A673 (cell line): ENCODE data around the gene SOBP.

Source experiments
- EZH2 ChIP-seq: fragments of 200-600 bp; sonication (generic); IDR thresholded peaks from 2 replicates; pipeline ENCODE4 v1.6.1; 2017; ENCODE audit warnings: borderline replicate concordance, low read depth, mild to moderate bottlenecking, mixed read lengths, antibody characterized with exemption, low read length; ENCODE audit not compliant: poor library complexity, severe bottlenecking
- TF ChIP-seq, protein P1 (sequence below): fragments of 300-800, 200-600 bp; sonication (generic); conservative IDR thresholded peaks from 2 replicates; pipeline ENCODE4 v1.5.1; 2017; ENCODE audit warnings: low read depth, mild to moderate bottlenecking, antibody characterized with exemption, low read length, moderate library complexity, mixed read lengths

- TF ChIP-seq, protein P1, sequence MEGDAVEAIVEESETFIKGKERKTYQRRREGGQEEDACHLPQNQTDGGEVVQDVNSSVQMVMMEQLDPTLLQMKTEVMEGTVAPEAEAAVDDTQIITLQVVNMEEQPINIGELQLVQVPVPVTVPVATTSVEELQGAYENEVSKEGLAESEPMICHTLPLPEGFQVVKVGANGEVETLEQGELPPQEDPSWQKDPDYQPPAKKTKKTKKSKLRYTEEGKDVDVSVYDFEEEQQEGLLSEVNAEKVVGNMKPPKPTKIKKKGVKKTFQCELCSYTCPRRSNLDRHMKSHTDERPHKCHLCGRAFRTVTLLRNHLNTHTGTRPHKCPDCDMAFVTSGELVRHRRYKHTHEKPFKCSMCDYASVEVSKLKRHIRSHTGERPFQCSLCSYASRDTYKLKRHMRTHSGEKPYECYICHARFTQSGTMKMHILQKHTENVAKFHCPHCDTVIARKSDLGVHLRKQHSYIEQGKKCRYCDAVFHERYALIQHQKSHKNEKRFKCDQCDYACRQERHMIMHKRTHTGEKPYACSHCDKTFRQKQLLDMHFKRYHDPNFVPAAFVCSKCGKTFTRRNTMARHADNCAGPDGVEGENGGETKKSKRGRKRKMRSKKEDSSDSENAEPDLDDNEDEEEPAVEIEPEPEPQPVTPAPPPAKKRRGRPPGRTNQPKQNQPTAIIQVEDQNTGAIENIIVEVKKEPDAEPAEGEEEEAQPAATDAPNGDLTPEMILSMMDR = no peak
- TF ChIP-seq EZH2 = no peak
Measured at GRCh38 chr6:107546691-107547450, 57.0 kb downstream of the SOBP start.
